ENCODE data around the gene THSD7B.
"Not testable (repeated sequence)": the region's sequence is repeated elsewhere in the genome, so short reads cannot be mapped to it uniquely, and the experiment has no call there.

THSD7B gene
- 0 reads per million in 2 donors for total RNA-seq

- DNase-seq = no peak
Measured at GRCh38 chr2:136765256-136766072, at the start of gene THSD7B. Gene THSD7B, plus strand, starts transcription at chr2:136765545. Its CDS starts 116,634 bp downstream, at chr2:136882179.

DNA sequence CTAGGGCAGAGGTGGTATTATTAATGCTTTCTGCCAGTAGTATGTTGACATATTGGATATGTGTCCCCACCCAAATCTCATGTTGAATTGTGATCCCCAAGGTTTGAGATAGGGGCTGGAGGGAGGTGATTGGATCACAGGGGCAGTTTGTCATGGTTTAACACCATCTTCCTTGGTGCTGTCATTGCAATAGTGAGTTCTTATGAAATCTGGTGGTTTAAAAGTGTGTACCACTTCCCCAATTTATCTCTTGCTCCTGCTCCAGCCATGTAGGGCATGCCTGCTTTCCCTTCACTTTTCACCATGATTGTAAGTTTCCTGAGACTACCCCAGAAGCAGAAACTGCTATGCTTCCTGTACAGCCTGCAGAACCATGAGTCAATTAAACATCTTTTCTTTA, 47.1 kb upstream of the THSD7B start:
- no peak for DNase-seq

GRCh38 chr2:136727973-136728699, 37.2 kb upstream of the THSD7B start:
- DNase-seq = no peak

DNA sequence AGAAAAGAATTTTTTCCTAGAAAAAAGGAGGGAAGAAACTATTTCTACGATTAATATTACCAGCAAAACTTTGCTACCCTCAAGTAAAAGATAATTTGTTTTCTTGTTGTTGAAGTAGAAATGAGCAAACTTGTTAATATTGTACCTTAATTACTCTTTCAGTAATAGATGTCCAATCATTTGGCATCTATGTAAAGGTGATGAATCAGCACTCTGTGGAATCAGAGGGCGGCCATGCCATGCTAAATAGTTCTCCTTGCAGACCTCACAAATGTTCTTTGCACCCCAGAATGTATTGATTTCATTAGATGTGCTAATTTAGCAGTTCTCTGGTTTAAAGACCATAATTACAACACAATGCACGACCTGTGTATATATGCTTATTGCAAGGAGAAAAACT, 29.1 kb upstream of the THSD7B start:
- DNase-seq = no peak

- no peak for DNase-seq
Measured at GRCh38 chr2:136738044-136738443, 27.3 kb upstream of the THSD7B start.

DNA sequence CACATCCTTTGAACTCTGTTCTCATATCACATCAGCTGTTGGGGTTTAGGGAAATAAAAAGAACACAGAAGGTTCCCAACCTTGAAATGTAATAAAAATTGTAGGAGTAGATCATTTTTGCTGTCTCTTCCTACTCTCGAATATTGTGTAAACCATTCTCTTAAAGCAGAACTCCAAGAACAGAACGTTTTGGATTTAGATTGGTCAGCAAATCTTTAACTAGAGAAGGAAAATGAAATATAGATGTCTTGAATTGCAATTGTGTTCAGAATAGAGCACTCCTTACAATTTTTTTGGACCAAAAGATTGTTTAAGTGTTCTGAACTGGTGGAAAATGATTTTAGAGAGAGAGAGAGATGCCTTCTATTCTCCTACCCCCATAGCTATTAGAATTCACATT, 23.9 kb upstream of the THSD7B start:
- DNase-seq = no peak

DNA sequence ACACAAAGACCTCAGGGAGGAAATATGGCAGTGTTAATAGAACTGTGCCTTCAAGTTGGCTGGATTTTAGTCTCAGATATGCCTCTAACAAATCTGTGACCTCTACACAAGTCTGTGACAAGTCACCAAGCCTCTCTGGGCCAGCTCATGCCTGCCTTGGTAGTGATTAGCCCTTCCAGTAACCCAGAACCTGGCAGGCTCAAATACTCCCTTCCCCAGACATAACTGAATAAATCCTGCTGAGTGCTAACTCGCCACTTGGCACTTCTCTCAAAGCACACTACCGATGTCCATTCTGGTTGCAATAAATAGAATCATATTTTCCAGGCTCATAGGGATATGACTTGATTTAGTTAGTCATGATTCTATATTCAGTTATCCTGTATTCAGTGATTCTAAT, 15.3 kb upstream of the THSD7B start:
- DNase-seq = no peak

DNA sequence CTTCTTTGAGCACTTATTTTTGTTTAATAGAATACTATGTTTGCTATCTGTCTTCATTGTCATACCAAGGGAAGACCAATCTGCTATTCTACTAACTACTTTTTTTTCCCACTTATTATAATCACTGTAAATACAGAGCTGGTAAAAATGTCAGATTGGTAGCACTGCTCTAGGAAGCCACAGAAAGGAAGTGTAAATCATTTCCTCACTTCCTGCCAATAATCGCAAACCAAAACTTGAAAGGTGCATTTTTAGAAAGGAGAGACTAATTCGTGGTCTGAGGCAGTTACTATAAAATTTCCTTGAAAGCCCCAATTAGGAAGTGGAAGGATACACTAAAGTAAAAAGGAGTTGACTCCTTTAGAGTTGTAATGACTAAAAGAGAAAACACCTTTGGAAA, 13.9 kb upstream of the THSD7B start:
- no peak for DNase-seq

GRCh38 chr2:136758504-136758903, 6.8 kb upstream of the THSD7B start:
- DNase-seq = not testable (repeated sequence)

- DNase-seq = no peak
Measured at GRCh38 chr2:136764452-136765255, 691 bp upstream of the THSD7B start.

GRCh38 chr2:136766073-136766404, 694 bp downstream of the THSD7B start:
- no peak for DNase-seq

DNA sequence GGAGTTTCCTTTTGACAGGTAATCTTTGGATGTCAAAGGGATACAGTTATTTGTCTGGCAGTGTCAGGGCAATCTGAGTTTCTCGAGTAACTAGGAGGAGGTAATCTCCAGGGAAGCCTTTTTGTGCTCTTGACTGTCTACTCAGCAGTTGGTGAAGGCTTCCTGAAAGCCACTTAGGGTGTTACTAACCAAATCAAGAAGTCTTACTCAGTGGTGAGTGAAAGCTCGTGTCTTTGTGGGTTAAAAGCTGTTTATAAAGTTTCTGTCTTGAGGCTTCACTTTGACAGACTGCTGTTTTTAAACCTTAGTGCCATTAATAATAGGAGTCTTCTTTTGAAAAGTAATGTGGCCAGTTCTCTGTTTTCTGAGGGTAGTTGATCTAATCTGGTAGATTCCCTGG, 1.7 kb downstream of the THSD7B start:
- no peak for DNase-seq

DNA sequence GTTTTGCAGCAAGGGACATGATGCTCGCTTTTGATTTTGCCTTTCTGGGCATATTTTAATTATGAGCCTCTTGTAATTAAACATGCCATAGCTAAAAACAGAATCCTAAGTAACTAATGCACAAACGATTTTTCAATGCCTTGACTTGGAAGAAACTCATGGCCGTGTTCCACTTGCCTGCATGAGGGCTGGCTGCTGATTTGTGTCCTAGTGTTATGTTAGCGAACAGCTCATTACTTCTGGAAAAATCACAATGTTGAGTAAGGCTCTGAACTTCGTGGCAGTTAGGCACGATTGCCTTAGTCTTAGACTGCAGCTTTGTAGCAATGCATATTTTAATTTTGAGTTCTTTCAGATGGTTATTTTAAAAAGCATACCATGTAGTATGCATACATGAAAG, 4.5 kb downstream of the THSD7B start:
- DNase-seq = no peak

- DNase-seq = no peak
Measured at GRCh38 chr2:136770384-136770783, 5.0 kb downstream of the THSD7B start.

DNA sequence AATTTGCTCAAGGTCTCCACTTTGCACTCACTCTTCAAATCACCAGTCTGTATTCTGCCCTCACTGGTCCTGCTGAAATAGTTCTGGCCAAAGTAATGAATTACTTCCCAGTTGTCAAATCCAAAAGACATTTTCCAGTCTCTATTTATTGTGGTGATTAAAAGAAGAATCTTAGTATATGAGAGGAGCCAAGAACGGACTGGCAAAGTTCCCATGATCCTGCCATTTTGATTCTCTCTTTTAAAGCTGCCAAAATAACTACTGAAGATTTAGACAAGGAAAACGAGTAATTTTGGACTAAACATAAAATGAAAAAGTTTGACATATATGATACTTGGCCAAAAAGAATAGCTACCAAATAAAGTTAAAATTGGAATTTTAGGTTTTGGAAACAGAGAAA, 12.0 kb downstream of the THSD7B start:
- no peak for DNase-seq

GRCh38 chr2:136783856-136784255, 18.5 kb downstream of the THSD7B start:
- no peak for DNase-seq

DNA sequence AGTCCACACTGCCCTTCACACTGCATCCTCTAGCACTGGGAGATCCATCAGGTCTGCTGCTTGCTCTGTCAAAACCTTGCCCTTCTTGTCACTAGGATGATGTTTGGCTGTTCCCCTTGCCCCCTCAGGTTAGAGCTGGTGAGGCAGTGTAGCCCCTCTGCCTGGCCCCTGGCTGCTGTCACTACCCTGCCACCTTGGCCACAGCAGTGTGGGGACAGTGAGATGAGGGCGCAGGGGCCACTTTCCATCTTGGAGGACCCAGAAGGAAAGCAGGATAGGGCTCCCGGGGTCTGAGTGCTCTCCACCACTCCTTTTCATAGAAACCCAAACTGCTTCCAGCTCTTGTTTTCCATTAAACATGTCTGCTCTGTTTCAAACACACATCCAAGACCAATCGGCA, 19.9 kb downstream of the THSD7B start:
- DNase-seq = no peak

- DNase-seq = no peak
Measured at GRCh38 chr2:136787970-136788369, 22.6 kb downstream of the THSD7B start.

DNA sequence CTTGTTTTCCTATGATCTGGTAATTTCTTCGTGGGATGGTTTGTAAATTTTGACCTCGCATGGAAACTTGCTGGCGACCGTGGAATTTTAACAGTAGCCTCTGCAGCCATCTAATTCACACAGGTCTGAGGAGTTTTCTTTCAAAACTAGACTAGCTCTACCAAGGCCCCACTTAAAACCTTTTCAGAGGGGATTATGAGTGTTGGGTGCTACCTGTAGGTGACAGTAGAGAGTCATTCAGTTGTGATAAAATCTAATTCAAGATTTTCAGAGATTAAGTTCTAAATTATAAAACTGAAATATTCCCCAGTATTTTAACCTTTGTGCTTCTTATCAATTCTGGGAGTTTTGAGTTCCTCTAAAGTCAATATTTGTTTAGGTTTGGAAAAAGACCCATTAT, 31.0 kb downstream of the THSD7B start:
- no peak for DNase-seq

- DNase-seq = no peak
Measured at GRCh38 chr2:136798766-136799165, 33.4 kb downstream of the THSD7B start.

- DNase-seq = no peak
Measured at GRCh38 chr2:136801661-136802060, 36.3 kb downstream of the THSD7B start.

- no peak for DNase-seq
Measured at GRCh38 chr2:136809998-136810397, 44.7 kb downstream of the THSD7B start.

- no peak for DNase-seq
Measured at GRCh38 chr2:136818839-136819238, 53.5 kb downstream of the THSD7B start.

DNA sequence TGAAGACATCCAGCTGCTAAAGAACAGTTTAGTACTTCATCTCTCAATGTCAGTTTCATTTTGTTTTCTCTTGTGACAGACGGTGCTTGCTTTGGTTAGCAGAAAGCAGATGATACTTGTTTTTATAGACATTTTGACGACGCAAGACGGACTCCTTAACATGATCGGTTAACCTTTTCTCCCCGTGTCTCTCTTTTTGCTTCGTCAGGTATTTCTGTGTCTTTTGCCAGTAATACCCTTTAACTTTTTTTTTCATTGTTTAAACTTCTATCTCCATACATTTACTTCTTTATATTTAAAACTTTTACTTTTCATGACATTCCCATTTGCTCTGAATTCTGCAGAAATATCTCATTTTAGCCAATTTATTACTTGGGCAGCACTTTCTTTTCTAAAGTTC, 57.9 kb downstream of the THSD7B start:
- no peak for DNase-seq

All from T-helper 9 cell (primary cell).